A673 (cell line): ENCODE data around the gene CYTH3.

Source experiments
- EZH2 ChIP-seq: fragments of 200-600 bp; sonication (generic); IDR thresholded peaks from 2 replicates; pipeline ENCODE4 v1.6.1; 2017; ENCODE audit warnings: borderline replicate concordance, low read depth, mild to moderate bottlenecking, mixed read lengths, antibody characterized with exemption, low read length; ENCODE audit not compliant: poor library complexity, severe bottlenecking
- TF ChIP-seq, protein P1 (sequence below): fragments of 300-800, 200-600 bp; sonication (generic); conservative IDR thresholded peaks from 2 replicates; pipeline ENCODE4 v1.5.1; 2017; ENCODE audit warnings: low read depth, mild to moderate bottlenecking, antibody characterized with exemption, low read length, moderate library complexity, mixed read lengths

GRCh38 chr7:6249043-6249442 is 23.4 kb downstream of the CYTH3 start:
- TF ChIP-seq, protein P1, sequence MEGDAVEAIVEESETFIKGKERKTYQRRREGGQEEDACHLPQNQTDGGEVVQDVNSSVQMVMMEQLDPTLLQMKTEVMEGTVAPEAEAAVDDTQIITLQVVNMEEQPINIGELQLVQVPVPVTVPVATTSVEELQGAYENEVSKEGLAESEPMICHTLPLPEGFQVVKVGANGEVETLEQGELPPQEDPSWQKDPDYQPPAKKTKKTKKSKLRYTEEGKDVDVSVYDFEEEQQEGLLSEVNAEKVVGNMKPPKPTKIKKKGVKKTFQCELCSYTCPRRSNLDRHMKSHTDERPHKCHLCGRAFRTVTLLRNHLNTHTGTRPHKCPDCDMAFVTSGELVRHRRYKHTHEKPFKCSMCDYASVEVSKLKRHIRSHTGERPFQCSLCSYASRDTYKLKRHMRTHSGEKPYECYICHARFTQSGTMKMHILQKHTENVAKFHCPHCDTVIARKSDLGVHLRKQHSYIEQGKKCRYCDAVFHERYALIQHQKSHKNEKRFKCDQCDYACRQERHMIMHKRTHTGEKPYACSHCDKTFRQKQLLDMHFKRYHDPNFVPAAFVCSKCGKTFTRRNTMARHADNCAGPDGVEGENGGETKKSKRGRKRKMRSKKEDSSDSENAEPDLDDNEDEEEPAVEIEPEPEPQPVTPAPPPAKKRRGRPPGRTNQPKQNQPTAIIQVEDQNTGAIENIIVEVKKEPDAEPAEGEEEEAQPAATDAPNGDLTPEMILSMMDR = no peak; the same call in 1 of the 2 replicates
- no peak for TF ChIP-seq EZH2
